Measurements from ENCODE around the gene PLEKHA3.

The PLEKHA3 gene

GRCh38 chr2:178527592-178527991 lies 47.3 kb downstream of the PLEKHA3 start:
- Mint-ChIP-seq H3K27ac (no peak overlapping the region), H3K27me3 (no peaks in the 10 kb centered on the region), H3K4me1 (peaks cover 42% of the 10 kb centered on the region), H3K36me3 (peaks cover 31% of the 10 kb centered on the region), H3K4me3 (no peak overlapping the region), H3K9me3 (no peaks in the 10 kb centered on the region)

GRCh38 chr2:178528647-178529046 lies 48.4 kb downstream of the PLEKHA3 start:
- no peaks in the 10 kb centered on the region for H3K27me3 Mint-ChIP-seq
- peaks cover 39% of the 10 kb centered on the region for H3K36me3 Mint-ChIP-seq
- peaks cover 36% of the 10 kb centered on the region for H3K4me1 Mint-ChIP-seq
- no peaks in the 10 kb centered on the region for H3K9me3 Mint-ChIP-seq
- H3K27ac Mint-ChIP-seq, result no peak overlapping the region
- no peak overlapping the region for H3K4me3 Mint-ChIP-seq

- H3K4me1 Mint-ChIP-seq, result peaks cover 33% of the 10 kb centered on the region
- no peaks in the 10 kb centered on the region for H3K27me3 Mint-ChIP-seq
- H3K4me3 Mint-ChIP-seq, result no peak overlapping the region
- no peaks in the 10 kb centered on the region for H3K9me3 Mint-ChIP-seq
- H3K27ac Mint-ChIP-seq, result no peak overlapping the region
- H3K36me3 Mint-ChIP-seq, result peaks cover 44% of the 10 kb centered on the region
Measured at GRCh38 chr2:178529194-178529593, 48.9 kb downstream of the PLEKHA3 start.

GRCh38 chr2:178530131-178530530 lies 49.9 kb downstream of the PLEKHA3 start:
- Mint-ChIP-seq H3K9me3 (no peaks in the 10 kb centered on the region), H3K36me3 (peaks cover 52% of the 10 kb centered on the region), H3K27ac (no peak overlapping the region), H3K27me3 (no peaks in the 10 kb centered on the region), H3K4me1 (peaks cover 33% of the 10 kb centered on the region), H3K4me3 (no peak overlapping the region)

GRCh38 chr2:178530625-178531142 lies 50.4 kb downstream of the PLEKHA3 start:
- Mint-ChIP-seq H3K27me3 (no peaks in the 10 kb centered on the region), H3K4me3 (no peak overlapping the region), H3K36me3 (peaks cover 53% of the 10 kb centered on the region), H3K9me3 (no peaks in the 10 kb centered on the region), H3K4me1 (peaks cover 29% of the 10 kb centered on the region), H3K27ac (peak overlapping the region; percentile 4)

GRCh38 chr2:178531168-178531567 lies 50.9 kb downstream of the PLEKHA3 start:
- Mint-ChIP-seq H3K4me3 (no peak overlapping the region), H3K27ac (no peak overlapping the region), H3K4me1 (peaks cover 24% of the 10 kb centered on the region), H3K27me3 (no peaks in the 10 kb centered on the region), H3K9me3 (no peaks in the 10 kb centered on the region), H3K36me3 (peaks cover 48% of the 10 kb centered on the region)

- Mint-ChIP-seq H3K27ac (no peak overlapping the region), H3K36me3 (peaks cover 56% of the 10 kb centered on the region), H3K4me3 (no peak overlapping the region), H3K27me3 (no peaks in the 10 kb centered on the region), H3K4me1 (peaks cover 3% of the 10 kb centered on the region), H3K9me3 (no peaks in the 10 kb centered on the region)
Measured at GRCh38 chr2:178536037-178536436, 55.8 kb downstream of the PLEKHA3 start.

- no peaks in the 10 kb centered on the region for H3K9me3 Mint-ChIP-seq
- no peaks in the 10 kb centered on the region for H3K27me3 Mint-ChIP-seq
- H3K27ac Mint-ChIP-seq, result no peak overlapping the region
- H3K4me3 Mint-ChIP-seq, result no peak overlapping the region
- no peaks in the 10 kb centered on the region for H3K4me1 Mint-ChIP-seq
- H3K36me3 Mint-ChIP-seq, result peaks cover 31% of the 10 kb centered on the region
Measured at GRCh38 chr2:178542161-178542560, 61.9 kb downstream of the PLEKHA3 start.

- Mint-ChIP-seq H3K36me3 (peaks cover 33% of the 10 kb centered on the region), H3K27ac (no peak overlapping the region), H3K4me1 (no peaks in the 10 kb centered on the region), H3K4me3 (no peak overlapping the region), H3K27me3 (no peaks in the 10 kb centered on the region), H3K9me3 (no peaks in the 10 kb centered on the region)
Measured at GRCh38 chr2:178542569-178542968, 62.3 kb downstream of the PLEKHA3 start.

- Mint-ChIP-seq H3K4me1 (no peaks in the 10 kb centered on the region), H3K27me3 (no peaks in the 10 kb centered on the region), H3K9me3 (no peaks in the 10 kb centered on the region), H3K27ac (no peak overlapping the region), H3K36me3 (peaks cover 53% of the 10 kb centered on the region), H3K4me3 (no peak overlapping the region)
Measured at GRCh38 chr2:178550352-178550751, 70.1 kb downstream of the PLEKHA3 start.

- H3K4me1 Mint-ChIP-seq, result no peaks in the 10 kb centered on the region
- peaks cover 66% of the 10 kb centered on the region for H3K36me3 Mint-ChIP-seq
- no peaks in the 10 kb centered on the region for H3K27me3 Mint-ChIP-seq
- H3K4me3 Mint-ChIP-seq, result no peak overlapping the region
- peaks cover 4% of the 10 kb centered on the region for H3K9me3 Mint-ChIP-seq
- H3K27ac Mint-ChIP-seq, result no peak overlapping the region
Measured at GRCh38 chr2:178553047-178553446, 72.8 kb downstream of the PLEKHA3 start.
